GM21515 (cell line): ENCODE results near the gene TMEM202.
"Not testable (repeated sequence)": the region's sequence is repeated elsewhere in the genome, so short reads cannot be mapped to it uniquely, and the experiment has no call there.

Source experiments
- ATAC-seq: cut with Tn5 transposase; IDR thresholded peaks from one replicate; pipeline ENCODE4 v1.9.1; 2021; ENCODE audit not compliant: unreplicated experiment

The TMEM202 gene

DNA sequence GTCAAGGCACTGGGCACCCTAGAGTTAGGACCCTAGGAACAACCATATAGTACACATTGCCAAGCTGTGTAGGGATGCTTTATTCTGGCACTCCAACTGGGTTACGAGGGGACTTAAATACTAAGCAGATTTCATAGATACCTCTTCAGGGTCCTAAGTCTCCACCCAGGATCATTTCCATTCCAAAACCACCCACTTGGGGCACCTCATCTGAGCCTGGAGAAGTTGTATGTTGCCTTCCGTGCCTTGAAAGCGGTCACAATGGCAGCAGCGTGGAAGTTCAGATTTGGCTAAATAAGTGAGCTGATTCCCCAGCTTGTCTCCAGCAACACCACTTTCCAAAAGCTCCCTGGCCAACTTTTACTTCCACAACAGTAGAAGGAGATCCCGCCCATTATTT, 4.6 kb downstream of the TMEM202 start:
- ATAC-seq = no peak

GRCh38 chr15:72404356-72404755, 6.3 kb downstream of the TMEM202 start:
- no peak for ATAC-seq

DNA sequence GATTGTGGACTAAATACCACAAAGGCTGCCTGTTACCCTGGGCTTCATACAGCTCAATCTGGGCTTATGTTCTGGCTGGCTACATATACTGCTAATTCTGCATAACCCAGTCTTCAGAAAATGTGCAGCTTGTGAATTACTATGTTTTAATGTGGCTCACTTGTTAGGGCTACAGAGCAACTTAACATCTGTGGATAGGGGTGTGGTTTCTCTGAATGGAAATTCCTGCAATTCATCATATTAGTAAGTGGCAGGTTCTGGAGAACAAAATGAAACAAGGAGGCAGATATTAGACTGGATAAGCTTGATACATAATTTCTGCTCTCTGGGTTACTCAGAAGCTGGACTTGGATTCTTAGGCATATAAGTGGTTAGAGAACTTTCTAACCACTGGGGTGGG, 6.7 kb downstream of the TMEM202 start:
- no peak for ATAC-seq

DNA sequence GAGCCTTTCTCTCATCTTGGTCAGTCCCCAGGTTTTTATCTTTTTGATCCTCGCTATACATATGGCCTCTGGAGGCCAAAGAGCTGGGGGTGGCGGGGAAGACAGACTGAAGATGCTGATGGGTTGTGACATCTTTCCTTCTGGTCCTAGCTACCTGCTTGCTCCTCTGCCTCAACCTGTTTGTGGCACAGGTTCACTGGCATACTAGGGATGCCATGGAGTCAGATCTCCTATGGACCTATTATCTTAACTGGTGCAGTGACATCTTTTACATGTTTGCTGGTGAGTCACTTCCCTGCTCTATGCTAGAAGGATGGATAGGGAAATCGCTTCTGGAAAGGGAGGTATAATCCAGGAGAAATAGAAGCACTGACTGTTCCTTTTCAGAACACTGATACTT, 8.8 kb downstream of the TMEM202 start:
- no peak for ATAC-seq

GRCh38 chr15:72411111-72411510, 13.0 kb downstream of the TMEM202 start:
- ATAC-seq = no peak

DNA sequence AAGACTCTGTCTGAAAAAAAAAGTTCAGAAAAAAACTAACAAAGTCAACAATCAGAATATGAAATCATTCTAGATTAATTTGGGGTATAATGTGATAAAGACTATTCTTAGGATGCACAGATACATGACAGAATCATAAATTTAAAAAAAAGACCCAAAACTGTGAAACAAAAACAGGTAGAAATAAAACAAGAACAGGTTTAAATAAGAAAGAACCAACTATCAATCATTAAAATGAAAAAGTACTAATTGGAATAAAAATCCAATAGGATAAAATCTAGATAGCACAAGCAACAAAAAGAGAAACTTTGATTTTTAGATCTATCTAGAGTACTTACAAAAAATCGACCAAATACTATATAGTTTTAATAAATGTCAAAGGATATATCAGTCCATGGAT, 13.4 kb downstream of the TMEM202 start:
- no peak for ATAC-seq

DNA sequence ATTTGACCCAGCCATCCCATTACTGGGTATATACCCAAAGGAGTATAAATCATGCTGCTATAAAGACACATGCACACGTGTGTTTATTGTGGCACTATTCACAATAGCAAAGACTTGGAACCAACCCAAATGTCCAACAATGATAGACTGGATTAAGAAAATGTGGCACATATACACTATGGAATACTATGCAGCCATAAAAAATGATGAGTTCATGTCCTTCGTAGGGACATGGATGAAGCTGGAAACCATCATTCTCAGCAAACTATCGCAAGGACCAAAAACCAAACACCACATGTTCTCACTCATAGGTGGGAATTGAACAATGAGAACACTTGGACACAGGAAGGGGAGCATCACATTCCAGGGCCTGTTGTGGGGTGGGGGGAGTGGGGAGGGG, 15.2 kb downstream of the TMEM202 start:
- ATAC-seq = not testable (repeated sequence)

DNA sequence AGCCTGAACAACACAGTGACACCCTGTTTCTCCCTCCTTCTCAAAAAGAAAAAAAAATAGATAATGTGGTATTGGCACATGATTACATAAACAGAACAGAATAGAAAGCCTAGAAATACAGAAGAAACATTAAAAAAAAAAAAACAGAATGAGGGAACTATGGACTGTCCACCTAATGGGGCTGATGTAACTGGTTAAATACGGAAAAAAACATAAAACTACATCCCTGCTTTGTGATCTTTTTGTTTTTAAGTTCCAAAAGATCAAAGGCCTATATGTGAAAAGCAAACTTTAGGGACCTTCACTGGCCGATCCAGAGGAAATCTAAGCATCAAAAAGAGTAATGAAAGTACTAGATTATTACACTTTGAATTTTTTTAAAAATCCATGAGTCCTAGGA, 17.2 kb downstream of the TMEM202 start:
- no peak for ATAC-seq

- not testable (repeated sequence) for ATAC-seq
These were observed 21.7 kb downstream of the TMEM202 start for GRCh38 chr15:72419768-72420167.

- no peak for ATAC-seq
These were observed 22.5 kb downstream of the TMEM202 start for GRCh38 chr15:72420576-72420975.

DNA sequence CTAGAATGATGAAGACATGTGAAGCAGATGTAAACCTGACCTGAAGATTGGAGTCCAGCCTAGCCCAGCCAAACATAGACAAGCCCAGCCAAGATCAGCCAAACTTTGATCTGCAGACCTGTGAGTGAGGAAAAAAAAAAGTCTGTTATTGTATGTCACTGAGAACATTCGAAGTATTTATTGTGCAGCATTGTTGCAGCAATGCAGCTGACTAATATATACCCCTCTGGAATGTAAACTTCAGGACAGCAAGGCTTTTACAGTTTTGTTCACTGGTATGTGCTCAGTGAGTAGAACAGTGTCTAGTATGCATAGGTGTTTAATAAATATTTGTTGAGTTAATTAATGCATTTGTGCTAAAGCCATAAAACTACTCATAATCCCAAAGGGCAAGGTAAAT, 23.4 kb downstream of the TMEM202 start:
- ATAC-seq = no peak

- ATAC-seq = no peak
These were observed 25.2 kb downstream of the TMEM202 start for GRCh38 chr15:72423256-72423655.

DNA sequence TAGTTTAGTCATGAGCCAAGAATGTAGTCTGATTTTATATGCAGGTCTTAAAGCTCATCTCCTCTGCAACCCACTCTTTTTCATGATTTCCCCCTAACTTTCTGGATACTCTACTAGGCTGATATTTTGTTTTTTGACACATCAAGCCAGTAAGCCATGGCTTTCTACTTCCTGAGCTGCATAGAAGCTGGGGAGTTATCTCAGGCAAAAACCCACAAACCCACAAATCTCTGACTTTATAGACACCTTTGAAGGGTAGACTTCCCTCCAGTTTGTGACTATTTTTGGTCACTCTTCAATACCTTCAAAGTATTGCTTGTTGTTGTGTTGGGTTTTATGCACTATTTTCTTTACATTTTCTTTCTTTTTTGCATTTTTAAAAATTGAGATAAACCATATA, 28.6 kb downstream of the TMEM202 start:
- no peak for ATAC-seq

GRCh38 chr15:72437650-72438316, 39.7 kb downstream of the TMEM202 start:
- no peak for ATAC-seq

GRCh38 chr15:72442848-72443247, 44.7 kb downstream of the TMEM202 start:
- not testable (repeated sequence) for ATAC-seq

DNA sequence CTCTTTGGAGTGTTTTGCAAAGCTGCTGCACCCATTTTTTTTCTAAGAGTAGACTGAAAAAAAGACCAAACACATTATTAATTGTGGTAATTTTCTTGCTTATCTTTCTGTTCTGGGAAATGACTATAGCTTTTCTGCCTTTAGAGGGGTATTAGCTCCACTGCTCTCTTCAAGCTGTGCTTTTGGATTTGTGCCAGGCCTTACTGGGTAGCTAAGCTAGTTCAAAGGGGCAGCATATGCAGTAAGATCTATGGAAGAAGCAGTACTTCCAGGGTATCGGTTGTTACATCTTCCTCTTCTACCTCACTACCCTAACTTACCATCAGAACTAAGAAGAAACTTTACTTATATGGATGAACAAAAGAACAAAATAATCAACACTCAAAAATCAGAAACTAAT, 47.3 kb downstream of the TMEM202 start:
- no peak for ATAC-seq

GRCh38 chr15:72450805-72451204, 52.7 kb downstream of the TMEM202 start:
- ATAC-seq = no peak

DNA sequence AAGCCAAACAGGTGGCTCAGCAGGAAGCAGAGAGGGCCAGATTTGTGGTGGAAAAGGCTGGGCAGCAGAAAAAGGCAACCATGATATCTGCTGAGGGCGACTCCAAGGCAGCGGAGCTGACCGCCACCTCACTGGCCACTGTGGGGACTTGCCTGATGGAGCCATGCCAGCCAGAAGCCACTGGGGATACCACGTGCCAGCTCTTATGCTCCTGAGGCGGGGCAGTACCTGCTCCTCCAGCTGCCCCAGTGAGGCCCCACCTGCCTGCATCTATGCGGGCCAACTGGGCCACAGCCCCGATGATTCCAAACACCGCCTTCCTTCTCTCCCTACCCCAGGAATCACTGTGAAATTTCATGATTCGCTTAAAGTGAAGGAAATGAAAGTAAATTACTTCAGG, 53.1 kb downstream of the TMEM202 start:
- ATAC-seq = no peak

GRCh38 chr15:72456684-72457083, 58.6 kb downstream of the TMEM202 start:
- ATAC-seq = no peak
